Posterior vena cava (tissue), 2 donors: ENCODE data around the gene UTY. TPM values are rescaled to one million over a fixed set of nuclear protein-coding genes. Genes with fewer than 3 reads are reported as not detected.

Source experiments
- DNase-seq: peaks from one replicate; pipeline ENCODE4 v3.0.0-alpha.2; 2020; ENCODE audit warnings: low spot score
- intact Hi-C, 2 donors: fragments of 100-400 bp; cut with DNase I; formaldehyde crosslinking; loops; one replicate each; pipeline versions ENCODE4 v1.14.1 to v1.14.2; 2022 to 2023
- total RNA-seq, 2 donors: library from RNA; stranded (reverse); fragmentation: NEBNext Ultra II Directional; extraction: Animal tissue kit (Norgen Biotek cat#: 25700); gene quantifications; one replicate each; pipeline ENCODE4 v1.2.1, GENCODE V29; 2021
- donor health status: DM: yes; HTN: yes; CAD: no.
- donor health status: DM: yes; HTN: yes; CAD: no.

Gene UTY
- total RNA-seq, 2 donors from 2014 or later: not detected

DNA sequence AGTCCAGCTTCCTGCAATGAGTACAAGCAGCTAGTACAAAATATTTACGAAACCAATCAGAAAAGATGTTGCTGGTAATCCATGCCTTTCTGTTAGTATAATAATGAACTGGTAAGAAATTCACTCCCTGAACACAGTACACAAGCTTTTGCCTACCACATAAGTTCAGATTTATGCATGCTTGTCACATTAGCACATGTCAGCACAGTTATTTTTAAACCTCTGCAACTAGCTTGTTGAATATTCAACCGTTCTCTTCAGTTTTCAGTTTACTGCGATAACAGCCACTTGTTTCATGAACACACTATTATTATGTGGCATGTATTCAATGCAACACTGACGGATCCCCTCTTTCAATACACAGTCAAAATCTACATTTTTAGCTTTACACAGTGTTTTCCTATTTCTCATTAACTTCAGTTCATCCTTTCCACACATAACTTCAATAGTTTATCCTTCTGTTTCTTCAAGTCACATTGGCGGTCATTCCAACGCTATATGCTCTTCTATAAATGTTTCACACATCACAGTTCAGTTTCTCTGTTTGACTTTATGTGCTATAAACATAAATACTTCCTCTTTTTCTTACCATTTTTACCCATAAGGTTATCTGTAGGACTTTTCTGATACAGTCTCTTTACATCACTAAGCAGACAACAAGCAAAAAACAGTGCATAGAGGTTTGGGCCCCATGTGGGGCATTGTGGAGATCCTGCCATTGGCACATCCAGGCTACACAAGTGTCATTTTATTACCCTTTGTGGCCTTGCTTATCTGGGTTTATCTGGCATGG, 62.8 kb downstream of the UTY start:
- intact Hi-C loops: no loop called here
- DNase-seq: no peak

DNA sequence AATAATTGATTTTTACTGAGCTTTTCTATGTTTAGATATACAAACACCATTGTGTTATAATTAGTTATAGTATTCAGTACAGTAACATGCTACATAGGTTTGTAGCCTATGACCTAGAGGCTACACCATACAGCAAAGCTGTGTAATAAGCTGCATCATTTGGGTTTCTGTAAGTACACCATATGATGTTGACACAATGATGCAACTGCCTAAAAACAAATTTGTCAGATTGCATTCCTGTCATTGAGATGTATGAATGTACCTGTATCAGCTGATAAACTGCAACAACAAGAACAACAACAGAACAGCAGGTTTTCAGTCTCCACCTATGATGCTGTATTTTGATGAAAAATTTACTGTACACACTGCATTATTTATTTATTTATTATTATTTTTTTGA, 64.3 kb downstream of the UTY start:
- DNase-seq: no peak
- intact Hi-C loops: no loop called here

DNA sequence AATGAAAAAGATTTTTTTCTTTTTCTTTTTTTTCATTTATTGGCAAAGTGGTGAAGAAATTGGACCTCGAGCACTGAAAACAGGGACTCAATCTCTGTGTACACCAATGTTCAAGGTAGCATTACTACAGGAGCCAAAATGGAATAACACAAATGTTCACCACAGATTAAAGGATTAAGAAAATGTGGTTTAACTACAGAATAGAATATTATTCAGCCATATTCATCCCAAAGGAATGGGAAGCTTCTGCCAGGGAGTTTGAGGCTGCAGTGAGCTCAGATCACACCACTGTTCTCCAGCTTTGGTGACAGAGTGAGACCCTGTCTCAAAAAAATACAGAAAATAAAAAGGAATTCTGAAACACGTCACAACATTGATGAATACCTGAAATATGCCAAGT, 81.0 kb downstream of the UTY start:
- intact Hi-C loops: no loop called here
- DNase-seq: no peak

DNA sequence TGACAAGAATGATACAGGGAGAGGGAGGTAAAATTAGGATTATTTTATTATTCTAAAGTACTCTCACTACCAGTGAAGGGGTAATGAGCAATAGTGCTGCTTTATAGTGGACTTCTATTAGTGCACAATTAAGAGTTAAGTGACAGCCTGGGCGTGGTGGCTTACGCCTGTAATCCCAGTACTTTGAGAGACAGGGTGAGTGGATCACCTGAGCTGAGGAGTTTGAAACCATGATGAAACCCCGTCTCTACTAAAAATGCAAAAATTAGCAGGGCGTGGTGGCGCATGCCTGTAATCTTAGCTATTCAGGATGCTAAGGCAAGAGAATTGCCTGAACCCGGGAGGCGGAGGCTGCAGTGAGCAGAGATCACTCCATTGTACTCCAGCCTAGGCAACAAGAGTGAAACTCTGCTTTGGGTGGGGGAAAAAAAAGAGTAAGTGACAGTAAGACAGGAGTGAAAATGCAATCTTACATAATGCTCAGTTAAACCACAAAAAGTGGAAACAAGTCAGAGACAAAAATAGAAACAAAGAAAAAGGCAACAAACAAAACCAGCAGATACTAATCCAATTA, 98.6 kb downstream of the UTY start:
- no peak for DNase-seq
- intact Hi-C loops: no loop called here

DNA sequence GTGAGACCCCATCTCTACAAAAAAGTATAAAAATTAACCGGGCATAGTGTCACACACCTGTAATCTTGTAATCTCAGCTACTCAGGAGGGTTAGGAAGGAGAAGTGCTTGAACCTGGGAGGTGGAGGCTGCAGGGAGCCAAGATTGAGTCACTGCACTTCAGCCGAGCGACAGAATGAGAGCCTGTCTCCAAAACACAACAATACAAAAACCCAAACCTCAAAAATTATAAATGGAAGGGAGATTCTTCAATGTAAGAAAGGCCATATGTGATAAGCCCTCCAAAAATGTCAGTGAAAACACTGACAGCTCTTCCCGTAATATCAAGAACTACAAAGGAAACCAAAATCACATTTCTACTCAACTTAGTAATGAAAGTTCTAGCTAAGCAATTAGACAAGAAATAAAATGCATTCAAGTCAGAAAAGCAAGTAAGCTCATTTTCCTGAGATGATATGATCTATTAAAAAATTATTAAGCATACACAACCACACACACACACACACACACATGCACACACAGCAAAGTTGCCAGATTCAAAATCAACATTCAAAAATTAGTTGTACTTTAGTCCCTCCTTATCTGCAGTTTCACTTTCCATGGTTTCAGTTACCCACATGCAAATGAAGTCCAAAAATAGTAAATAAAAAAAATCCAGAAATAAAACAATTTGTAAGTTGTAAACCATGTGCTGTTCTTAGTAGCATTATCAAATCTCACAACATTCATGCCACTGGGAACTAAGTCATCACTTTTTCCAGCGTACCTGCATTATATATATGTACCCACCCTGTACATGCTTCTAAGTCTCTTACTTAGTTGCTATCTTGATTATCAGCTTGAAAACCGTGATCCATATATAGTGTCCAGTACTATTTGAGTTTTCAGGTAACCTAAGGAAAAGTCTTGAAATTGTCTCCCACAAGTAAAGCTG, 108.7 kb downstream of the UTY start:
- DNase-seq: no peak
- intact Hi-C loops: no loop called here

DNA sequence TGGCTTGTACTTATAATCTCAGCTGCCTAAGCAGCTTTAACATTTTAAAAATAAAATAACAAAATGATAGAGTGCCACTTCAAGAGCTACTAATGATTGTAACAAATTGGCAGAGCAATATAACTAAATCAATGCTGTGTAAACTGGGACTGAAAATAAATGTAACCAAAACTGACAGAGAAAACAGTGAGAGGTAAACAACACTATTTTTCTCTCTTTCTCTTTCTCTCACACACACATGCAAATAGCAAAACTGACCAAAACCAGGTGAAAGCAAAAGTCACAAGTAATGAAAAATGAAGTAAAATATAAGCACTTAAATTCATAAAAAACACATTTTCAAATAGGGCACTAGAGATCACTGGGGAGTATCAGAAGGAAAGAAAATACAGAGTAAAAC, 109.6 kb downstream of the UTY start:
- intact Hi-C loops: no loop called here
- DNase-seq: no peak

DNA sequence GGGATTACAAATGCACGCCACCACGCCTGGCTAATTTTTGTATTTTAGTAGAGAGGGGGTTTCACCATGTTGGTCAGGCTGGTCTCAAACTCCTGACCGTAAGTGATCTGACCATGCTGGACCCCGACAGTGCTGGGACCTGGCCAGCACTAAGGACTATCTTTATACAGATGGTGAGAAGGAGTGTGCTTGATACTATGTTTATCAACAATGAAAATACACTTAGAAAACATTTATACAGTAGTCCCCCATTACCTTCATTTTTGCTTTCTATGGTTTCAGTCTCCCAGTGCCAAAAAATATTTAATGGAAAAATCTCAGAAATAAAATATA, 111.4 kb downstream of the UTY start:
- intact Hi-C loops: no loop called here

DNA sequence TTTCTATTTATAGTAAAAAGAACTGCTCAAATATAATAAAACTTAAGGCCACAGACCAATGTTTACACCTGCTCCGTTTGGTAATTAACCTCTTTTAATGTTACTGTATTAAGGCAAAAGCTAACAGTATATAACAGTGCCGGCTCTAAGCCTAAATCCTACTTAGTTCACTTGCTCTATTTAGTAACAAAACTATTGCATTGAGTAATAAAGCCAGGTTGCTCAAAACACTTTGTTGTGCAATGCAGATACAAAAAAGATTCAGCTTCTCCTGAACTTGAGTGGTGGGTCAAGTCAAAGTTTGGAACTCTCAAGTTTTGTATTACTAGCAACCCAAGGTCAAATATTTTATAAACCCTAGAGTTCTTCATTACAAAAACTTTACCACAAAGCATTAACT, 116.2 kb downstream of the UTY start:
- DNase-seq: no peak
- intact Hi-C loops: no loop called here

More for the DNA sequence above, 111.4 kb downstream of the UTY start:
- no peak for DNase-seq

DNA sequence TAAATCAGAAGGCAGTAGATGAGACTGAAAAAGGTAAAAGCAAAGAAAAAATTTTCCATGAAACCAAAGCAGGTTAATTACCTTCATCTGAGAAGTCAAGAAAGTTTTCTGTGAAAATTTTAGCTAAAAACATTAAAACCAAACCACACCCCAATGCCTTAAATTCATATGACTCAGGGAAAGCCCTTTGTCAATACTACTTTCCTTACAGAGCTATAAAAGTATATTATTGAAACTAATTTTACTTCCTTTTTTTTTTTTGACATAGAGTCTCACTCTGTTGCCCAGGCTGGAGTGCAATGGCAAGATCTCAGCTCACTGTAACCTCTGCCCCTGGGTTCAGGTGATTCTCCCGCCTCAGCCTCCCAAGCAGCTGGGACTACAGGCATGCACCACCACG, 117.2 kb downstream of the UTY start:
- no peak for DNase-seq
- intact Hi-C loops: no loop called here

DNA sequence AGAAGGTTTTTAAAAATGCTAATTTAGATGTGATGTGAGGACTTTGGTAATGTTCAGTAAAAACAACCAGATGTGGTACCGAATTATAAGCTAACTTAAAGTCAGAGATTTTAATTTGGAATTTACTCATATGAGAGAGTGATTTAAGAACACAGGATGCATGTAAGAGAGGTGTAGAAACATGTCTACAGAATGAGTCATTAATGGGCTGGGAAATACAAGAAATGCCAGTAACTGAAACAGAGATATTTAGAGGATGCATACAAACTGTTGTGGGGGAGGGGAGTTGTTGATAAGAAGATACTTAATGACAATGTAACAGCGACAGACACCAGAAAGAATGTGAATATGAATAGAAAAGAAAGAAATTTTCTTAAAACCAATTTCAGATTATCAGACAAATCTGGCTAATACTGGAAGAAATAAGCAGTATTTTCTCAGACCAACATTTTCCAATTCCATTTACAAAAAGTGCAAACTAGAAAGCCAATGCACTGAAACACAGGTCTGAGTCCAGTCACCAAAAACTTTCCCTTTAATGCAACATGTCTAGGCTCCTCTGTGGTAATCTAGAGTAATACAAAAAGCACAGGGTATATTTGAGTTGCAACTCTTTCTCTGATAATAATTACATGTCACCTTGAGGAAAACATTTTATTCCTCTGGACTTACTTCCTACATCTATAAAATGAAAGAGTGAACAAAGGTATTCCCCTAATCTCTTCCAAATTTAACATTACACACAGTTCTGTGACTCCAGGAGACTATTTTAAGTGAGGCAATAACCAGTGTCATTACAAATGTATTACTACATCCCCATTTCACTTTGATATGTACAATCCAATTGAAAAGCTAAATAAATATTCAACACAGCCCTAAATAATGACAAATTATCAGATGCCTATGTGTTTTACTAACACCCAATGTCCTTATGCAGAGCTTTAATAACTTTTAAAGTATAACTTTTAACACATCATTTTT, 117.9 kb downstream of the UTY start:
- DNase-seq: no peak
- intact Hi-C loops: no loop called here

DNA sequence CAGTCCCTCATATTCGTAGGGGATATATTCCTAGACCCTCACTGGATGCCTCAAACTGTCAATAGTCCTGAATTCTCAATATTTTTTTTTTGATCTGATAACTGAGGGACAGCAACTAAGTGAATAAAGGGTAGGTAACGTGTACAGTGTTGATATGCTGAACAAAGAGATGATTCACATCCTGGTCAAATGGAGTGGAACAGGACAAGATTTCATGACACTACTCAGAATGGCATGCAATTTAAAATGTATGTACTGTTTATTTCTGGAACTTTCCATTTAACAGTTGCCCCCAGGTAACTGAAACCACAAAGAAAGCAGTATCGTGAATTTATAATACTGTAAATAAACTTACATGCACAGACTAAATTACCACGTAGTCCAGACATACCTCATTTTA, 128.4 kb downstream of the UTY start:
- intact Hi-C loops: no loop called here
- DNase-seq: no peak

DNA sequence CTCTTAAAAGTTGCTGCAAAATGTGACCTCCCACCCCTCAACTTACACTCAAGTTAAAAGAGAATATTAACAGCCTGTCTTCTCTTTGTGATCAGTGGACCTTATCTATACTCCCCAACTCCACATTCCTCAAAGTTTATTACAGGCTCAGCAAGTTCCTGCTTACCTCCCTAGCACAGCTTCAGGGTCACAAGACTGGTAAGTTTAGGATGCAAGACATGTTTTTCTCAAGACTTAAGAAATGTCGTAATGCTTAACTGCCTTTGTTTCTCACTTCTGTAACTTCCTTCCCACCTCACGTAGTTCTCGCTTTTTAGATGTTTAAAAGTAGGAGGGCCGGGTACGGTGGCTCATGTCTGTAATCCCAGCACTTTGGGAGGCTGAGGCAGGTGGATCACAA, 132.7 kb downstream of the UTY start:
- DNase-seq: no peak
- intact Hi-C loops: no loop called here

DNA sequence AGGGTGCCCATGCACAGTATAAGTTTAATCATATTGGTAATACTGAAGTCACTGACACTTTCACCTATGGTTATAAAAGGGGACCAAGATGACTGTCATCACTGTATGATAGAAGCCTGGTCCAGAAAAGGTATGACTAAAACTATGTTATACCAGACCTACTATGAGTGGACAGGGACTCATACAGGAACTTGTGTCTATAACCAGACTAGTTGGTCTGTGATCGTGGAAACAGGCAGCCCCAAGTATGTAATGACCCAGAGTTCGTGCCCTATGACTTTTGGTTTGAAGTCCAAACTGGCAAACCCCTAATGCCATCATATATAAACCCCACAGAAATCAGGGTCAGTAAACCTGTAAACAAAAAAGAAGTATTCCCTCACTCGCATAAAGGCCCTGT, 134.3 kb downstream of the UTY start:
- DNase-seq: no peak
- intact Hi-C loops: no loop called here

DNA sequence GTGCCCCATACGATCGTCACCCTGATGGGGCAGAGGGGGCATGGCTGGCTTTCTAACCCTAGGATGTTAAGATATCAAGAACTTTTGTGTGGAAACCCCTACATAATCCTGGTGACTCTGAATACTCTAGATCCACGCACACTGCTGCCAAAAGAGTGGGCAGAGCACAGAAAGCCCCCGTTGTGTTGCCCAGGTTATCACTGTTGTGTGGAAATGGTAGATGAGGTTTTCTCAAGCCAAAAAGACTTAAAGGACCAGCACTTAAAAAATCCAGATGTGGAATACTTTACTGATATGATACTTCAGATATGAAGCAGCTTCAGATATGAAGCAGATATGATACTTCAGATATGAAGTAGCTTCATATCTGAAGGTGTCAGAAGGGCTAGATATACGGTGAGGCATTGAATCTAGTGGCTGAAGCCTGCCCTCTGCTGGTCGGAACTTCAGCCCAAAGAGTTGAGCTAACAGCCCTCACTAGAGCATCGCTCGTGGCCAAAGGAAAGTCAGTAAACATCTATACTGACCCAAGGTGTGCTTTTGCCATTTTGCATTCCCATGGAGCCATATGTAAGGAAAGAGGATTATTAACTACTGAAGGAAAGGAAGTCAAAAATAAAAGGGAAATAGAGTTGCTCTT, 136.4 kb downstream of the UTY start:
- intact Hi-C loops: no loop called here
- DNase-seq: no peak

DNA sequence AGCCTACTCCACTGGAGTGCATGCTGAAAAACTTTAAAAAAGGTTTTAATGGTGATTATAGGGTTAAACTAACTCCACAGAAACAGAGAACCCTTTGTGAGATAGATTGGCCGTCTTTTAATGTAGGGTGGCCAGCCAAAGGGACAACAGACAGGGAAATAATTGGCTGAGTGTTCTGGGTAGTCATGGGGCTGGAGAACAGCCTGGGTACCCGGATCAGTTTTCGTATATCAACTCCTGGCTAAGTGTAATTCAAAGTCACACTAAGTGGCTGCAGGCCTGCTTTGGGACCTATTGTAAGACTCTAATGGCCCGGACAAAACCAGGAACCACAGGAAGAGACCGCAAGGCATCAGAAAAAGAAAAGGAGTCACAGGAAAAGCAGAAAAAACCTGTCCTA, 139.9 kb downstream of the UTY start:
- intact Hi-C loops: no loop called here
- DNase-seq: no peak

DNA sequence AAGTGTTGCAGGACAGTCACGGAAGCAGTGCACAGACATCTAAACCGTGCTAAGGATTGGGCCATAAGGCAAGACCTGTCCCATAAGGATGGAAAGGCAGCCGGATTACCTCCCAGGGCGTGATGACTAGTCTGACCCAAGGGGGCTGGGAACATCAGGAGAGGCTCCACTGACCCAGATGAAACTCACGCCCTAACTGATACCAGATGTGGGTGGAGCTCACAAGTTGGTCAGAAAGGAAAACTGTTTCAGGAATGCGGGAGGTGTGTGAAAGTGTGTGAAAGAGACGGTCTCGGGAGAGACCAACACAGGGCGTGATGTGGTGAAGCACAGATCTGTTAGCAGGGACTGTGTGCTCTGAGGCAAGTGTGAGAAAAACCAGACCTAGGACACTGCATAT, 140.5 kb downstream of the UTY start:
- intact Hi-C loops: no loop called here
- no peak for DNase-seq

DNA sequence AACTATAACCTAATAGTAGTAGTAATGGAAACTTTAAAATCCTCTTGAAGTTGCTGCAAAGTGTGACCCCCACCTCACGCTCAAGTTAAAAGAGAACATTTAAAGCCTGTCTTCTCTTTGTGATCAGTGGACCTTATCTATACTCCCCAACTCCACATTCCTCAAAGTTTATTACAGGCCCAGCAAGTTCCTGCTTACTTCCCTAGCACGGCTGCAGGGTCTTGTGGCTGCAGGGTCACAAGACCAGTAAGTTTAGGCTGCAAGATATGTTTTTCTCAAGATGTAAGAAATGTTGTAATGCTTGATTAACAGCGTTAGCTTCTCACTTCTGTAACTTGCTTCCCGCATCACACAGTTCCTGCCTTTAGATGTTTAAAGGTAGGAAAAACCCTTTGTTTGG, 141.1 kb downstream of the UTY start:
- DNase-seq: no peak
- intact Hi-C loops: no loop called here

DNA sequence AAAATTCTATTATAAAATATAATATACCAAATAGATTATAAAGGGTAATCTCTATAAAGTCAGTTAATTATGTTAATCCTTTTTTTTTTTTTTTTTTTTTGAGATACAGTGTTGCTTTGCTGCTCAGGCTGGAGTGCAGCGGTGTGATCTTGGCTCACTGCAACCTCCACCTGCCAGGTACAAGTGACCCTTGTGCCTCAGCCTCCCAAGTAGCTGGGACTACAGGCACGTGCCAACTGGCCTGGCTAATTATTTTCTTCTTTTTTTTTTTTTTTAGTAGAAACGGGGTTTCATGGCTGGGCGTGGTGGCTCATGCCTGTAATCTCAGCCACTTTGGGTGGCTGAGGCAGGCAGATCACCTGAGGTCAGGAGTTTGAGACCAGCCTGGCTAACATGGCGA, 141.9 kb downstream of the UTY start:
- DNase-seq: no peak
- intact Hi-C loops: no loop called here

DNA sequence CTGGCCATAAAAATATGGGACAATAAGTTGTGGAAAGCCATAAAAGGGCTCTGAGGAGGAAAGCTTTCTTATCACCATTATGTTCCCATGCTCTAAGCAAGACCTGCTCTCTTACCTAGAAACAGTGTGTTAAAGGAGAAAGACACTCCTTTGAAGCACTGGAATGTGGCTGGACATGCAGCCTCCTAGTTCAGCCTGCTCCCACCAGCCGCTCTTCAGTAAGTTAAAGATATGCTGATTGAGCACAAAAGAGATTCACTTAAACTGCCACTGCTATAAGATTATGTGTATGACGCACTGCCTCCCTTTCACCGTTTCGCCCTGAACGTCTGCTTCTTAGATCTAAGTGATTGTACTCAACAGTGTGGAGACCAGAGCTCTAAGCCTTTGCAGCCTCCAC, 146.0 kb downstream of the UTY start:
- no peak for DNase-seq
- intact Hi-C loops: no loop called here
